Measurements from ENCODE around the gene PDE4B.
"Not testable (repeated sequence)": the region's sequence is repeated elsewhere in the genome, so short reads cannot be mapped to it uniquely, and the experiment has no call there.

PDE4B gene

GRCh38 chr1:65963156-65963888, 170.6 kb downstream of the PDE4B start:
- no peak overlapping the region for H3K27ac Mint-ChIP-seq
- peaks cover 0 to 4% of the 10 kb centered on the region in 2 donors for H3K27me3 Mint-ChIP-seq
- no peak for ATAC-seq (replicated peaks)

GRCh38 chr1:65964123-65964522, 171.4 kb downstream of the PDE4B start:
- Mint-ChIP-seq H3K9me3 (peaks cover 0 to 5% of the 10 kb centered on the region in 2 donors), H3K4me3 (no peak overlapping the region), H3K36me3 (peaks cover 0 to 2% of the 10 kb centered on the region in 2 donors), H3K4me1 (no peaks in the 10 kb centered on the region), H3K27ac (no peak overlapping the region), H3K27me3 (peaks cover 0 to 4% of the 10 kb centered on the region in 2 donors)
- DNase-seq (no peak), ATAC-seq (replicated peaks) (no peak)

More at GRCh38 chr1:65963156-65963888, 170.6 kb downstream of the PDE4B start:
- Mint-ChIP-seq H3K4me3 (no peak overlapping the region), H3K36me3 (peaks cover 0 to 2% of the 10 kb centered on the region in 2 donors), H3K4me1 (no peaks in the 10 kb centered on the region), H3K9me3 (peaks cover 0 to 5% of the 10 kb centered on the region in 2 donors)
- DNase-seq = no peak

GRCh38 chr1:65965112-65965996, 172.7 kb downstream of the PDE4B start:
- H3K36me3 Mint-ChIP-seq = peaks cover 0 to 2% of the 10 kb centered on the region in 2 donors
- ATAC-seq (replicated peaks) = no peak
- no peaks in the 10 kb centered on the region for H3K4me1 Mint-ChIP-seq
- H3K27ac Mint-ChIP-seq = no peak overlapping the region
- H3K27me3 Mint-ChIP-seq = peaks cover 0 to 4% of the 10 kb centered on the region in 2 donors
- H3K9me3 Mint-ChIP-seq = peaks cover 0 to 5% of the 10 kb centered on the region in 2 donors
- no peak for DNase-seq
- H3K4me3 Mint-ChIP-seq = no peak overlapping the region

GRCh38 chr1:65967492-65967891, 174.8 kb downstream of the PDE4B start:
- H3K4me1 Mint-ChIP-seq; DNase-seq; H3K27ac Mint-ChIP-seq; H3K9me3 Mint-ChIP-seq; H3K4me3 Mint-ChIP-seq; H3K36me3 Mint-ChIP-seq; ATAC-seq (replicated peaks): not testable (repeated sequence)
- H3K27me3 Mint-ChIP-seq = peaks cover 0 to 13% of the 10 kb centered on the region in 2 donors

- H3K4me3 Mint-ChIP-seq = no peak overlapping the region
- H3K27ac Mint-ChIP-seq = no peak overlapping the region
- DNase-seq = no peak
- H3K27me3 Mint-ChIP-seq = peaks cover 0 to 13% of the 10 kb centered on the region in 2 donors
- no peak for ATAC-seq (replicated peaks)
- H3K4me1 Mint-ChIP-seq = no peaks in the 10 kb centered on the region
- peaks cover 3 to 5% of the 10 kb centered on the region in 2 donors for H3K36me3 Mint-ChIP-seq
- peaks cover 15 to 20% of the 10 kb centered on the region in 2 donors for H3K9me3 Mint-ChIP-seq
Observed at GRCh38 chr1:65971547-65971946, 178.9 kb downstream of the PDE4B start.

- no peak for ATAC-seq (replicated peaks)
- H3K4me3 Mint-ChIP-seq = no peak overlapping the region
- H3K9me3 Mint-ChIP-seq = peaks cover 17 to 18% of the 10 kb centered on the region in 2 donors
- H3K36me3 Mint-ChIP-seq = peaks cover 3% of the 10 kb centered on the region in 2 donors
- no peaks in the 10 kb centered on the region for H3K4me1 Mint-ChIP-seq
- H3K27me3 Mint-ChIP-seq = peaks cover 13 to 17% of the 10 kb centered on the region in 2 donors
- no peak for DNase-seq
- H3K27ac Mint-ChIP-seq = no peak overlapping the region
Observed at GRCh38 chr1:65975708-65976107, 183.0 kb downstream of the PDE4B start.

- no peak for ATAC-seq (replicated peaks)
- H3K9me3 Mint-ChIP-seq = peaks cover 17 to 18% of the 10 kb centered on the region in 2 donors
- no peak overlapping the region for H3K4me3 Mint-ChIP-seq
- H3K36me3 Mint-ChIP-seq = peaks cover 3% of the 10 kb centered on the region in 2 donors
- no peak for DNase-seq
- H3K27ac Mint-ChIP-seq = no peak overlapping the region
- peaks cover 13 to 15% of the 10 kb centered on the region in 2 donors for H3K27me3 Mint-ChIP-seq
- no peaks in the 10 kb centered on the region for H3K4me1 Mint-ChIP-seq
Observed at GRCh38 chr1:65979136-65980044, 186.7 kb downstream of the PDE4B start.

- no peaks in the 10 kb centered on the region for H3K4me1 Mint-ChIP-seq
- H3K4me3 Mint-ChIP-seq = no peak overlapping the region
- peaks cover 9 to 10% of the 10 kb centered on the region in 2 donors for H3K9me3 Mint-ChIP-seq
- ATAC-seq (replicated peaks) (no peak), DNase-seq (no peak)
- H3K27ac Mint-ChIP-seq = no peak overlapping the region
- H3K36me3 Mint-ChIP-seq = peaks cover under 1 to 3% of the 10 kb centered on the region in 2 donors
- H3K27me3 Mint-ChIP-seq = peaks cover 13 to 15% of the 10 kb centered on the region in 2 donors
Observed at GRCh38 chr1:65980237-65980636, 187.5 kb downstream of the PDE4B start.

- Mint-ChIP-seq H3K4me3 (no peak overlapping the region), H3K9me3 (no peaks in the 10 kb centered on the region)
Observed at GRCh38 chr1:65983500-65983899, 190.8 kb downstream of the PDE4B start.

GRCh38 chr1:65985393-65986066, 192.8 kb downstream of the PDE4B start:
- H3K4me1 Mint-ChIP-seq = no peaks in the 10 kb centered on the region
- no peaks in the 10 kb centered on the region for H3K36me3 Mint-ChIP-seq
- H3K27ac Mint-ChIP-seq = no peak overlapping the region
- H3K4me3 Mint-ChIP-seq = no peak overlapping the region
- peaks cover 0 to 7% of the 10 kb centered on the region in 2 donors for H3K27me3 Mint-ChIP-seq
- no peak for ATAC-seq (replicated peaks)
- no peaks in the 10 kb centered on the region for H3K9me3 Mint-ChIP-seq
- no peak for DNase-seq

More at GRCh38 chr1:65983500-65983899, 190.8 kb downstream of the PDE4B start:
- ATAC-seq (replicated peaks) = no peak
- Mint-ChIP-seq H3K27me3 (peaks cover 13 to 18% of the 10 kb centered on the region in 2 donors), H3K36me3 (no peaks in the 10 kb centered on the region), H3K27ac (no peak overlapping the region), H3K4me1 (no peaks in the 10 kb centered on the region)
- no peak for DNase-seq

GRCh38 chr1:65986146-65986545, 193.5 kb downstream of the PDE4B start:
- Mint-ChIP-seq H3K9me3 (no peaks in the 10 kb centered on the region), H3K4me3 (no peak overlapping the region), H3K4me1 (no peaks in the 10 kb centered on the region), H3K27ac (no peak overlapping the region), H3K36me3 (no peaks in the 10 kb centered on the region), H3K27me3 (peaks cover 0 to 7% of the 10 kb centered on the region in 2 donors)
- no peak for ATAC-seq (replicated peaks)
- DNase-seq = no peak

GRCh38 chr1:65990161-65990560, 197.5 kb downstream of the PDE4B start:
- no peak for ATAC-seq (replicated peaks)
- no peak for DNase-seq
- Mint-ChIP-seq H3K9me3 (no peaks in the 10 kb centered on the region), H3K4me3 (no peak overlapping the region), H3K27ac (no peak overlapping the region), H3K27me3 (peaks cover 0 to 3% of the 10 kb centered on the region in 2 donors), H3K4me1 (no peaks in the 10 kb centered on the region), H3K36me3 (no peaks in the 10 kb centered on the region)

GRCh38 chr1:65991694-65992093, 199.0 kb downstream of the PDE4B start:
- Mint-ChIP-seq H3K27ac (no peak overlapping the region), H3K4me3 (no peak overlapping the region), H3K4me1 (no peaks in the 10 kb centered on the region), H3K36me3 (no peaks in the 10 kb centered on the region), H3K27me3 (peaks cover 0 to 2% of the 10 kb centered on the region in 2 donors), H3K9me3 (no peaks in the 10 kb centered on the region)
- ATAC-seq (replicated peaks) (no peak), DNase-seq (no peak)
